ENCODE data around the gene CERS6.
A peak's percentile ranks its signal among the peaks of the same experiment; 100 is the strongest.
"Not testable (repeated sequence)": the region's sequence is repeated elsewhere in the genome, so short reads cannot be mapped to it uniquely, and the experiment has no call there.

Gene CERS6

DNA sequence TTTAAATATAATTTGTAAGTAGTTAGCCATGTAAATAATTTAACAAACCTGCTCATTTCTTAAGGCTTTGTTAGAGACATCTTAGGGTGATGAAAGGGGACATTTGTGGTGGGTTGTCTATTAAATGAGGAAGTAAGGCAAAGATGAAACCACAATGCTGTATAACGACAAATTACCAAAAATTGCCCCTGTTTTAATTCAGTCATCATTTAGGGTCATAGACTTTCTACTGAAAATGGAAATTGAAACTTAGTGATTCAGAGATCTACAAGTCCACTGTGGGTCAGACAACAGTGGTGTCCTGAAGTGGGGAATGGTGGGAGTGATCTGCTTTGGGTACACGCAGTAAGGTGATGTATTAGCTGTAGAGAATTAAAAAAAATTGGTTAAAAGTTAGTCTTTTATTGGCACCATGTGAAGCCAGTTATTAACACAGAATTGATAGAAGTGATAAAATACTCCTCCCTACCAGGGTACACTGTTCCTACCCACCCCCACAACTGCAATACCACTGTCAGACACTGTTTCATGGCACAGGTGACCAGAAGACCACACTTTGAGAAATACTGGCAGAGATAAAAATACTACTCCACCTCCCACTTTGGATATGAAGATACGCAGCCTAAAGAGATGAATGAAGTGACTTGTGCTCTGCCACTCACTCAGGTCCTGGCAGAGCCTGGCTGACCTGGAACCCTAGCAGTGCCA lies 13.4 kb downstream of the CERS6 start:
- peak; percentile 15 for DNase-seq

GRCh38 chr2:168470320-168471162 lies 14.5 kb downstream of the CERS6 start:
- no peak for DNase-seq

DNA sequence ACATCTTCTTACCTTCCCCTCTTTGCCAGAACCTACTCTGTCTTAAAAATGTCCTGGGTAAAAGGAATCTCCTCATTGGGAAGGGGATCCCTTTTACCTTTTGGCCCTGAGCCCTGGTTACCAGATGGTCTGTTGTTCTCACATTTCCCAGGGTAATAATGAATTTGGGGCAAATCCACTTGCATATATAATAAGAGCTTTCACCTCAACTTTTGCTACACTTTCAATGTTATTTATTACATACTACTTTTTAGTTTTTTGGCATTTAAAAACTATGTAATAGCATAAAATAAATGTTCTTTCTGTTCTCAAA lies 15.0 kb downstream of the CERS6 start:
- DNase-seq: no peak

DNA sequence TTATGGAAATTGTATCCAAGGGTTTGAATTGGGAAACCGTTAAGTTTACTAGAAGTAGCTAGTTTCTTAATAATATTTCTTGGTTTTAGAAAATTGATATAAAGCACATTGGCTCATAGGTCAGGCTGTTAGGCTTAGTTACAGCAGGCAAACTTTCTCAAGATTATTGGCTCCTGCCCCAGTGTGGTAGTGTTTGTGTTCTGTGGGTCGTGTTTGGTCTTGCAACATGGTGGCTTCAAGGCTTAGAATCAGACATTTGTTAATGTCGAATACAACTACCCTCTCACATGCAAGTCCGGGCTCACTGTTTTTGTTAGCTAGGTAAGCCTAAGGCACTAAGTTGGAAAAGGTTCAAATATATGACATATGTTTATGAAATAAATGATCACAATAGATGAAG lies 19.6 kb downstream of the CERS6 start:
- DNase-seq: no peak

- no peak for DNase-seq
These were observed 22.1 kb downstream of the CERS6 start for GRCh38 chr2:168478206-168478605.

- DNase-seq: no peak
These were observed 24.3 kb downstream of the CERS6 start for GRCh38 chr2:168480356-168480755.

DNA sequence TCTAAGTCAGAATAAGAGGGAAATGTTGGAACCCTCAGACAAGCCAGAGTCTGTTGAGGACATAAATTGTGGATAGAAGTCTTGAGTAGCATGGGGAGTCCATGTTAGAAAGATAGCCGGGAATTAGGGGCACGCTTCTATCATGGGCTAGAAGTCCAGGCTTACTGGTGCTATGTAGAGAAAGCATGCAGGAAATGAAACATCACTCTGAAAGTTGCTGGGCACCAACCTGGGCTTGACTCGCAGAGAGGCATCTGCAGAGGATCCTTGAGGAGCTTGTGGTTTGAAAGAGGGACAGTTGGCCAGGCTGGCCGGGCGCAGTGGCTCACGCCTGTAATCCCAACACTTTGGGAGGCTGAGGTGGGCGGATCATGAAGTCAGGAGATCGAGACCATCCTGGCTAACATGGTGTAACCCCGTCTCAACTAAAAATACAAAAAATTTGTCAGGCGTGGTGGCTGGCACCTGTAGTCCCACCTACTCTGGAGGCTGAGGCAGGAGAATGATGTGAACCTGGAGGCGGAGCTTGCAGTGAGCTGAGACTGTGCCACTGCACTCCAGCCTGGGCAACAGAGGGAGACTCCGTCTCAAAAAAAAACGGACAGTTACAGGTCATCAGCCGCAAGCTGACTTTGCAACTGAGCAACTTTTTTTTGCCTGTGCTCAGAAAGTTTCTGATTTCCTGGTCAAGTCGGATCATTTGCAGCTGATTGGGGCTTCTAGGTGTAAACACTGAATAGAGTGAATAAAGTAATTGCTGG lies 24.9 kb downstream of the CERS6 start:
- DNase-seq: peak; percentile 45

- DNase-seq: no peak
These were observed 26.2 kb downstream of the CERS6 start for GRCh38 chr2:168482269-168482668.

DNA sequence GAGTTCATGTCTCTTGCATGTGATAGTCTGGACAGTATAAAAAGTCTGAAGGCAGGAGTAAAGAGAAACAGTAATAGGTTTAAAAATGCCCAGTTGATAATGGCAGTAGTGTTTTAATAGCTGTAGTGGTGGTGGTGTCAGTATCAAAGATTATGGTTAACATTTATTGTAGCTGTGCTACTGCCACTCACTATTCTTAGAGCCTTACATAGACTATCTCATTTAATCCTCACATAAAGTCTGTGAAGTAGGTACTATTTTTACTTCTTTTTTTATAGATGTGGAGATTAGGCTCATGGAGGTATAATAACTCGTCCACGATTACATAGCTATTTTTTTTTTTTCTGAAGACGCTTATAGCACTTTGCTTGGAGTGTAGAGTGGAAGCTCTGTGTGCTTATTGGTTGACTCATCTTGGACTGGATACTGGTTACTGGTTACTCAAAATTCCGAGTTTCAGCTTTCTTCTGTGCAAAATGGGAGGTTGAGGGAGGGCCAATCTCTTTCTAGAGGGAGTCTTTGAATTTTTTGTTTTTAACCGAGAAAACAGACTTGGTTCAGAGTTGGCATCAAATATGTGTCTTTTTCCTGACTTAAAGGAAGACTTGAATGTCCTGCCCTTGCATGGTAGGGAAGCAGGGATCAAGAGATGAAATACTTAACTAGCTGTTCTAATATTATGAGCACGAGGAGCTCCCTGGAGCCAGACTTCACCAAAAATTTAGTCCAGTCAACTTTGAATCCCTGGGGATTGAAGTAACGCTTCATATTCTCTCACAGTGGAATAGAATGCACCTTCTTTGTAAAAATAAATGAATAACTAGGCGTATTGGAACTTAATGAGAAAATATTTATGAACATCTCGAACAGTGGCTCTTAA lies 27.1 kb downstream of the CERS6 start:
- no peak for DNase-seq

GRCh38 chr2:168486477-168486876 lies 30.4 kb downstream of the CERS6 start:
- no peak for DNase-seq

GRCh38 chr2:168490015-168490874 lies 34.2 kb downstream of the CERS6 start:
- DNase-seq: peak; percentile 74

GRCh38 chr2:168490946-168491605 lies 35.0 kb downstream of the CERS6 start:
- peak; percentile 42 for DNase-seq

- DNase-seq: not testable (repeated sequence)
These were observed 35.7 kb downstream of the CERS6 start for GRCh38 chr2:168491728-168492127.

DNA sequence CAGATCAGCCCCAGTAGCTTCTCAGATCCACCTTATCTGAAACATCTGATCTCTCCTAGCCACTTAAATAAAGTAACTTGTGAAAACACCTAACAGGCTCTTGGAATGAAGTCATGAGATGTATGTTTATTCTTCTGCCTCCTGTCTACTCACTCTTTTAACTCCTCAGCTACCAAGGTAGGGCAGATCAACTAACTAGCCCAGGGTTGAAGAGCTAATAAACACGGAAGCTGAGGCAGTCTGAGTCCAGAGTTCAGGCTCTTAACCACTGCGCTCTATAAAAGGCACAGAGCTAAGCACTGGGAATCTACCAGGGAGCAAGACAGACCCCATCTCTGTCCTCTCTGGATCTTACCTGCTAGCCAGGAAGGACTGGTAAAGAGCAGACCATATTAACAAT lies 37.1 kb downstream of the CERS6 start:
- DNase-seq: not testable (repeated sequence)

DNA sequence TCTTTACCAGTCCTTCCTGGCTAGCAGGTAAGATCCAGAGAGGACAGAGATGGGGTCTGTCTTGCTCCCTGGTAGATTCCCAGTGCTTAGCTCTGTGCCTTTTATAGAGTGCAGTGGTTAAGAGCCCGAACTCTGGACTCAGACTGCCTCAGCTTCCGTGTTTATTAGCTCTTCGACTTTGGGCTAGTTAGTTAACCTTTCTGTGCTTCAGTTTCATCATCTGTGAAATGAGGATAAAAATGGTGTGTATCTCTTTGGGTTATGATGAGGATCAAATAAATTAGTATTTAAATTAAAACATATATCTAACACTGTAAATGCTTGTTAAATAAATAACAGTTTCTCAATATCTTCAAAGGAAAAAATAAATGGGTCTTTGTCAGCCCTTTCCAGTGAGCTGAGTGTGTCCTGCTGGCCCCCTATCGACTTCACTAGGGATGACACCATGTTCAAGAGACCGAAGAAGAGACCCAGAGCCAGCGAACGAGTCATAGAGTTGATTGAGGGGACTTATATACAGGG lies 38.2 kb downstream of the CERS6 start:
- DNase-seq: no peak

- DNase-seq: no peak
These were observed 39.5 kb downstream of the CERS6 start for GRCh38 chr2:168495524-168495923.

DNA sequence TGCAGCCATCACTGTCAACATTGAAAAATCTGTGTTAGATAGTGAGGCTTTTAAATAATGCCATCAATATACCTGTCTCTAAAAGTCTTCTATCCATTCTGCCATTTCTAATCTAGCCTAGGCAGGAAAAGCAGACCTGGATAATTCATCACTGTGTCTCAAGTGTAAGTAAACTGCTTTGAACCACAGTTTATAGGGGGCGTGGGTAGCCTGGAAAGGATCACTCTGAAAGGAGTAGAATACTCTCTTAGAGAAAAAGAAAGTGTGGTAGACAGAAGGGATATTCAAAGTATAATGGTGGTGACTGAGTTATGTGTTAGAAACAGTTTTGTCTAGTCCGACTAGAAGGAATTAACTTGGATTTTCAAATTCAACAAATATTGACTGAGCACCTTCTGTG lies 40.8 kb downstream of the CERS6 start:
- DNase-seq: no peak

- no peak for DNase-seq
These were observed 43.4 kb downstream of the CERS6 start for GRCh38 chr2:168499500-168499899.

- no peak for DNase-seq
These were observed 44.4 kb downstream of the CERS6 start for GRCh38 chr2:168500516-168500915.

DNA sequence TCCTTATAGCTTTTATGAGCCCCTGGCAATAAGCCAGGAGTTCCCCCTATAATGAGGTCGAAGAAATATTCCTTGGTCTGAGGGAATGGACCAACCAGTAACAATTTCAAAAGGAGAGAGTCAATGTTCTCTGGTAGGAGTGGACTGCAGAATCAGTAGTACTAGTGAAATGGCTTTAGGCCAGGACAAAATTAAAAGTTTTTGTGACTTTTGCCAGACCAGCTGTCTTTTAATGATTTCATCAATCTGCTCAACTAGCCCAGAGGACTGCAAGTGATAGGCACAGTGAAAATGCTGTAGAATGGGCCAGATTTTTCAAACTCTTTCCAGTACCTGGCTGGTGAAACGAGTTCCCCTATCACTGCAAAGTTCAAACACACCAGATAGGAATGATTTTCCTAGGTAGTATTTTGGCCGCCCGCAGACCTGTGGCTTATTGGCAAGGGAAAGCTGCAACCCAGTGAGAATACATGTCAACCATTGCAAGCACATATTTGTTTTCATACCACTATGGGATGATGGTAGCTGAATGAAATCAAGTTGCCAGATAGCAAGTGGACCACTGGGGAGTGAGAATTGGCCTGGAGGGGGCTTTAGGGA lies 45.5 kb downstream of the CERS6 start:
- DNase-seq: no peak

Data from RPMI8226 (cell line).